Activated CD4-positive, CD25-positive, alpha-beta regulatory T cell treated with anti-CD3 and anti-CD28 coated beads, Interleukin-2, amount 50 U/mL, for 16 hours (primary cell): ENCODE results near the gene CBX6.

ENCODE experiments used
- DNase-seq: peaks from one replicate; pipeline ENCODE4 v3.0.0-alpha.2; 2020; ENCODE audit warnings: low read depth, low spot score

Gene CBX6

DNA sequence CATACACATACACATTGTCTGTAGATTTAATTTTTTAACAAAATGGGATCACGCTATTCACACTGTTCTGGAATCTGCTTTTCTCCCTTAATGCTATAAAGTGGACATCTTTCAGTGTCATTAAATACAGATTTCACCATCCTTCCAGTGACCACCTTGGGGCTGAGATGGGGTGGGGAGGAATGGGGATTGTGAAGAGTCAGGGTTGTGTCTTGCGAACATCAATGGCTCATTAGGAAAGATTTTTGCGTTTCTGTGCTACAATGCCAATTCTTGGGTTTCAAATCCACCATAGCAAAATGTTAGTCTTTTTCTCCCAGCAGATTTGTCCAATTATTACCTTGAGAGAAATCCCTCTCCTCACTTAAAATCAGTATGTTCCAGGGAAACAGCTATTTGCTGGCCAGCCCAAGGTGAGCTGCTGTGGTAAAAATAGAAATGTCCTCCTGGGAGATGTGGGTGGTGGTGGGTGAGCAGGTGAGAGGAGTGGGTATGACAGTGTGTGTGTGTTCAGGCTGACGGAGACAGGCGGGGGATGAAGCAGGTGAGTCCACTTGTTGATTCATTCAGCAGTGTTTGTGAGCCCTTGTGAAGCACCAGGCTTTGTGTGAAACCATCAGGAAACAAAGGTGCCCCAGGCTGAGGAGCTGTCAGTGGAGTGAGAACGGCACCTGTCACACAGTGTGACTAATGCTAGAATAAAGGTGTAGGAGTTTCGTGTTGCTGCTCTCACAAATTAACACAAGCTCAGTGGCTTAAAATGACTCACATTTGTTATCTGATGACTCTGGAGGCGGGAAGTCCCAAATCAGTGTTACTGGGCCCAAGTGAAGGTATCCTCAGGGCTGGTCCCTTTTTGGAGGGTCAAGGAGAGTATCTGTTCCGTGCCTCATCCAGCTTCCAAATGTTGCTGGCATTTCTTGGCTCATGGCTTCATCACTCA is 1.7 kb upstream of the CBX6 start:
- DNase-seq: peak; percentile 48

DNA sequence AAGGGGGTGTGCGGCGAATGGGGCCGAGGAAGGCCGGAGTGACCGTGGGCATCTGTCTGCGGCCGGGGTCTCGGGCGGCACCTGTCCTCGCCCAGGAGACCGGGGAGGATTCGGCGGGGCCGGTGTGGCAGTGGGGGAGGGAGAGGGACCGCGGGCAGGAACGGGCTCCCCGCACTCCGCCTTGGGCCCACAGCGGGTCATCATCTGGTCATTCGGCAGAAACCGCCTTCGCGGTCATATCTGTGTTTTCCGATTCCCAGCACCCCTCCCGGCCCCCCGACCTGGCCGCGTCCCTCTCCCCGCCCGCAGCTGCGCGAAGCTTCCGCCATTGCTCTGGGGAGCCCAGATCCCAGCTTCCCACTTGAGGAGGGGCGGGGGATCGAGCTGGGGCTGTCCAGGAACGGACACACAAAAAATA is 824 bp upstream of the CBX6 start:
- DNase-seq: no peak

DNA sequence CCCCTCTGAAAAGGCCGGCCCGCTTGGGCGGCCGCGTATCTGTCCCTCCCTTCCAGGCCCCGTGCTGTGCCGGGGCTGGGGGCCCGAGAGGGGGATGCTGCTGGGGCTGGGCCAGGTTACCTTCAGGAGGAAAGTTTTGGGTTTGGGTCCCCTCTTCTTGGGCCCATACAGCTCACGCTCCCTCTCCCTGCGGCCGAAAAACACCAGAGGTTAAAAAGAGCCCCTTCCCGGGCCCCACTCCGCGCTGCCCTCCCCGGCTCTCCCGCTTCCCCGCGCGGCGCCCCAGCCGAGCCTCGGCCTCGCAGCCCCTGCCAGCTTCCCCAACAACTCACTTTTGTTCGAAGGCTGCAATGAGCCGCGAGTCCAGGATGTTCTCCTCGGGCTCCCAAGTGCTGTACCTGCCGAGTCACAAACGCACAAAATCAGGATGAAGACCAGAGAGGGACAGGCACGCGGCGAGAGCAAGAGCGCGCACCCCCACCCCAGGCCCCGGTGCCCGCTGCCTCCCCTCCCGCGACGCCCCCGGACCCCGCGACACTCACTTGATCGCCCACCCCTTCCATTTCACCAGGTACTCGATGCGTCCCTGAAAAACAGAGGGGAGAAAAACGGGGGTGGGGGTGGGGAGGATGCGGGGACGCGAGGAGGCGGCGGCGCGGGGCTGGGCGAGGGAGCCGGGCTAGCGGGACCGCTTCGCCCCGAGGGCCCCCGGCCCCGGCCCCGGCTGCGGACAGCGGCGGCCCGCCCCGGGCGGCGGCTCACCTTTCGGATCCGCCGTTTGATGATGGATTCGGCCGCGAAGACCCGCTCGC is 450 bp downstream of the CBX6 start:
- DNase-seq: no peak

DNA sequence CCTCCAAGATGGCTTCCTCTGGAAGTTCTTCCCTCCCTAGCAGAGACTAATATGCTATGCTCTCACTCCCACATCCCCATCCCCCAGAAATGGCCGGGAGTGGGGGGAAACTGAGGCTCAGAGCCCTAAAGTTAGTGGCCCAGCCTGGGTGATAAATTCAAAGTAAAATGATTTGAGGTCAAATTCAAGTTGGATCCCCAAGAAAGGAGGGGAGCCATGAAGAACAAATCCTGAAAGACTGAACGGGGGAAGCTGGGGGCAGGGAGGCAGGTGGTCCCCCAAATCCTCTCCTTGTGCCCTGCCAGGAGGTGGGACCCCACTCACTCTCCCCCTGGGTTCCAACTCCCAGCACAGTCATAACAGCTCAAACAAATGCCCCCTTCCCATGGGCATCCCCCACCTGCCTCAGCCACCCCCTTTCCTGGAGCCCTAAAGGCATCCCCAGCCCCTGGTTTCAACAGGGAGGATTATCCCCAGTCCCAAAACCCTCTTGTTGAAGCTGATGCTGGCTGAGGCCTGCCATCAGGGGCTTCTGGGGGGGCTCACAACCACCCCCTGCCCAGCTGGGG is 1.1 kb downstream of the CBX6 start:
- no peak for DNase-seq

DNA sequence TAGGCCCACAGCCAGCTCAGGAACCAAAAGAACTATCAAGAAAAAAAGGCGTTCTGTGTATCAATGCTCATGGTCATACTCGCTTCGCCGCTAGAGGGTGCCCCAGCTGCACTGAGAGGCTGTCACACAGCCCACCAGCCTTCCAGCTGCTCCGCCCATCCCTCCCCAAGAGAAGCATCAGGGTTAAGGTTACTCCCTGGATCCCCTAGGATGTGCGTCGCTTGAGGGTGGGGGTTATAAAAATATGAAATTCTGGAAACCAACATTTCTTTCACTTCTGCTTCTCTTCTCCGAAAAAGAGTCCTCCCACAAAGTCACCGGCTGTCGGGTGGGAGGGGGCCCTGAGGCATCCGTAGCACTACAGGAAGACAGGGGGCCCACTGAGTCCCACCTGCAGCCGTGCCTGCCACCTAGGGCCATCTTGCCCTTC is 1.7 kb downstream of the CBX6 start:
- peak; percentile 73 for DNase-seq

DNA sequence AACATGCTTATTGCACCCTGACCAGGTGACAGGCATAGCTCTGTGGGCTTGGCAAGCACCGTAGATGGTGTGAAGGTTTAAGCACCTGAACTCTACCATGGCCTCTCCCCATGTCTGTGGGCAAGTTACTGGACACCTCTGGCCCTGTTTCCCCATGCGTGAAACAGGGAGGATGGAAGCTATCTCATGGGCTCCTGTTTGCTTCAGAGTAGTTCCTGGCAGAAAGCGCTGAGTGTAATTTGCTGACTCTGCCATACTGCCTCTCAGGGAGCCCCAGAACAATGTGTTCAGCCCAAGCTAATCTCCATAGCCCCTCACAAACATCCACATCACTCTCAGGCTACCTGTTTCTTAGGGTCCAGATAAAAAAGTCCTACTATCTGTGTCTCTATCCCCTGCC is 2.4 kb downstream of the CBX6 start:
- DNase-seq: no peak

DNA sequence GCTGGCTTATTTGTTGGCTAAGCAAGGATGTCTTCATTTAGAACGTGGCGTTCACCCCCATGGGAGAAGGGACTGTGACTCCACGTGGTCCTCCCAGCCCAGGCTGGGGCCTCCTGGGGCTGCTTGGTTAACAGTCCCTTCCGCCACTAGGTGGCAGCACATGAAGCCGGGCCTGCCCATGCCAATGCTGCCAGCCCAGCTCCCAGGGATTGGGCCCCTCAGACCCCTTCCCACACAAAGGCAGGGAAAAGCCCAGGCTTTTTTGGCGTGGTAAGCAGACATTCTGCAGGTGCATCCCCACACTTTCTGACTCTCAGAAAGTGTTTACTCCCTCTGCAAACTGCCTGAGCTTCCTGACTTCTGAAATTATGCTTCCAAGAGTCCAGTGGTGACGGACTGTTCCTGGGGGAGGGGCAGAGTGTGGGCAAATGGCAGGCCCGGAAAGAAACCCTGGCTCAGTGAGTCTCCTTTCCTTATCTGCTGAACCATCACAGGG is 3.1 kb downstream of the CBX6 start:
- peak; percentile 77 for DNase-seq

DNA sequence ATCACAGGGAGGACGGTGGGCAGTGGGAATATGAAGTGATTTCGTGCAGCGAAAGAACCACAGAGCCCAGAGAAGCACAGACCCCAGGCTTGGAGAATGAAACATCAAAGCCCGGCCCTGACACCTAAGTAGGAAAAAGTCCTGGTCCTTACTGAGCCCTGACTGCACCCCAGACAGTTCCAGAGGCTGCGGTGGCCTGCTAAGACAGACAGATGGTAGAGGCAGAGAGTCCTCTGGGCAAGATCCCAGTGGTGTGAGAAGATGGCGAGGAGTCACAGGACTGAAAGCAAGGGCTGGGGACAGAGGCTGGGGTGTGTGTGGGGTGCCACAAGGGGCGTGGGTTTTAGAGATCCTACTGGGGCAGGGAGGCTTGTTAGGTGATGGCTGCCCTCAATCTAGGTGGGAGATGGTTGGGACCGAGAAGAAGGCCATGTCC is 3.7 kb downstream of the CBX6 start:
- DNase-seq: no peak

DNA sequence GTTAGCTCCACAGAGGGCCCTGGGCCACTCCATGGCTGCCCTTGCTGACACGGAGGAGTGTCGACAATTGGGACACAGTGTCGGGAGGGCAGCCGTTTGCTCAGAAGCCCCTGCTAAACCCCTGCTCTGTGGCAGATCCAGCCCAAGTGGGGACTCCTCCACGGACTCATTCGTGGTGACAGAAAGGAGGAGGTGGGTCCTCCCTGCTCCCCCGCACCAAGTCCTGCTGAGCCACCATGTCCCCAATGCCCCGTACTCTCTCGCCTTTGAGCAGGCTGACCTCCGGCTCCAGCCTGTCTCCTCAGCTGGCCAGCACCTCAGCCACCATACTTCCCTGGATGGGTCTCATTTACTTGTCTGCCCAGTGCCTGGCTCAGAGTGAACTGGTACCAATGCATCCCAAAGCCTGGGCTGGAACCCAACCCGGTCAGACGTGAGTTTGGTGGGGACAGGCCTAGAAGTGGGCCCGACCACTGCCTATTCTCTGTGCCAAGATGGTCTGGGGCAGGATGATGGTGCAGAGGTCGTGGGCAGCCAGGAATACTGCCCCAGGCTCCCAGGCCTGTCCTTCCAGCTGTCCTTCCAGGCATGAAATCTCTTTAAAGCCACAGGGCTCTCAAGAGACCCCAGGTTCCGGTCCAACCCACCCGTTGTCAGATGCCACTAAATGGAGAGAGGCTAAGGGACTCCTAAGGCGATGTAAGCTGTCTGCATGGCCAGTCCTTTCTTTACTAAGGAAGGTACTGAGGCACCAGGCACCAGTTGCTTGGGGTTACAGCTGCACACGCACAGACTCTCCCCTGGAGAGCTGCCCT is 4.3 kb downstream of the CBX6 start:
- DNase-seq: no peak

DNA sequence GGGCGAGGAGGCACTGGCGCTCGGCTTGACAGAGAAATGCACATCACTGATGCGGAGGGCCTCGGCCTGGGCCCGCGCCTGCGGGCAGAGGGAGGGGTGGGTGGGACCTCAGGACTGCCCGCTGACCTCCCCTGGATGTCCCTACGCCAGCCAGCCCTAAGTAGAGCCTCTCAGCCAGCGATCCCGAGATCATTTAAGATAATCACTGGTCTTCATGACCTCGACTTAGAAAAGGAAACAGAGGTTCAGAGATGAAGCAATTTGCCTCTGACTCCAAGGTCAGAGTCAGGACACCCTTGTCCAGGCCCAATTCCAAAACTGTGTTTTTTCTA is 4.9 kb downstream of the CBX6 start:
- DNase-seq: no peak

DNA sequence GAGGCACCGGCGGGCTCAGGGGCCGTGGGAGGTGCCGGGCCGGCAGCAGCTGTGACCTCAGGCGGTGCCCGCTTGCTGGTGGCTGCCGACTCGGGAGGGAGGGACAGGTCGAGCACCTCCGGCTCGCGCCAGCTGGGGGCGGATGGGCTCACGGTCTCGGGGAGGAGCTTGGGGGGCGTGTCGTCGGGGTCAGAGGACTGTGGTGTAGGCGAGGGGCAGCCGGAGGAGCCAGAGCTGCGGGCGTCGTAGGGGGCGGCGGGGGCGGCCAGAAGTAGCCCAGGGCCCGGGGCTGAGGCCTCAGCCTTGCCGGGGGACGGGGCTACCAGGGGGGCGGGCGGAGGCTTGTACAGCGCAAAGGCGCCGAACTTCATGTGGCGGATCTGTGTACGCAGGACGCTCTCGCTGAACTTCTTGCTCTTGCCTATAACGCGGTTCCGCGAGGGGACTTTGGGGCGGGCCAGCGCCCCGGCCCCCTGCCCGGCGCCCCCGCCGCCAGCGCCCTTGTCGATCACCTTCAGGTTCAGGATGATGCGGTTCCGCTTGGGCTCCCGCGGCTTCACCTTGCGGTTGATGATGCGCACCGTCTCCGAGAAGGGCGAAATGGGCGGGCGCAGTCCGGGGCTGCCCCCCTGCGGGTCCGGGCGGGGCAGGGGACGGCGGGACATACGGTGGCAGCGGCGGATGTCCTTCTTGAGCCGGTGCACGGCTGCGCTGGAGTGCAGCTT is 5.5 kb downstream of the CBX6 start:
- no peak for DNase-seq

DNA sequence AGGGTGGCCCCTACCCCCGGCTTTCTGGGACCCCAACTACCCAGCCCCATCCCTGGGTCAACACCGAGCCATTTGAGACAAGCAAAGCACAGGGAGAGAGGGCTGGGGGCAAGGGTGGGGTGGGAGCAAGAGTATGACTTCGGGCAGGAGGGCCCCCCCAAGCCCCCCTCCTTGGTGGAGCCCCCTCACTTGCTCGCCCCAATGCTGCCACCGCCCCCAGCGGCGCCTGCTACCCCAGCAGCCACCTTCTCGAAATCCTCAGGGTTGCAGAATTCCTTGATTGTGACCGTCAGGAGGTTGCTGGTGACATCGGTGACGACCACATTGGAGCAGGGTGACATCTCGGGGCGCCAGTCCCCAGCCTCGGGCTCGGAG is 6.0 kb downstream of the CBX6 start:
- DNase-seq: no peak

DNA sequence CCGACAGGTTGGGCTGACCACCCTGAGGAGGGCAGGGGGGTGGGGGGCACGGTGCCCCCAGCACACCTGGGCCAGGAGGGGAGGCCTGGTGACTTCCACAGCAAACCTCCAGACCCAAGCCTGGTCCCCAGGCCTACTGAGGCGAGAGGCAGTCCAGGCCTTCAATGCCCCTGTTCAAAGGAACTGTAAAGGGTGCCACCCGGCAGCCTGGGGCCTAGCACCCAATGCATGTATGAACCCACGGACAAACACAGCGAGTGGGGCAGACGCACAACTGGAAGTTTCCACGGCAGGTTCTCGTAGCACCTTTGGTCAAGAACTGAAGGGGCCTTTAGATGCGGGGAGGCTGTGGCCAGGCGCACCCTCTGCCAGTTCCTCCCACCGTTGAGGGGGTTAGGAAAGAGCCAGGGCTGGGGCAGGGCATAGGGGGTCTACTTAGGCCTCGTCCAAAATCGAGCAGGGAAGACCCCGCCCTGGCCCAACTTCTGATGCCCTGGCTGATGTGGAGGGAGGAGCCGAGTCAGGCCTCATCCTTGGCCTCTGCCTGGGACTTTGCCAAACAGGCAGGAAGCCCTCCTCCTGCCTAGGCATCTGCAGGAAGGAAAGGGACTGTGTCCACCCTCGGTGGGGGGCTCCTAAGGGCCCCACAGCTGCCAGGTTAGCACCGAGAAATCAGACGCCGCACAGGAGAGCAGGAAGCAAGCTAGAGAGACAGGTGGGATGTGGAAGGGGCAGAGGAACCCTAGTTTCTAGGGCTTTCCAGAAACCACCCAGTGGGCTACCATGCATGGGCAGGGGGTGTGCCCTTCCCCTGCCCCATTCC is 6.6 kb downstream of the CBX6 start:
- no peak for DNase-seq

DNA sequence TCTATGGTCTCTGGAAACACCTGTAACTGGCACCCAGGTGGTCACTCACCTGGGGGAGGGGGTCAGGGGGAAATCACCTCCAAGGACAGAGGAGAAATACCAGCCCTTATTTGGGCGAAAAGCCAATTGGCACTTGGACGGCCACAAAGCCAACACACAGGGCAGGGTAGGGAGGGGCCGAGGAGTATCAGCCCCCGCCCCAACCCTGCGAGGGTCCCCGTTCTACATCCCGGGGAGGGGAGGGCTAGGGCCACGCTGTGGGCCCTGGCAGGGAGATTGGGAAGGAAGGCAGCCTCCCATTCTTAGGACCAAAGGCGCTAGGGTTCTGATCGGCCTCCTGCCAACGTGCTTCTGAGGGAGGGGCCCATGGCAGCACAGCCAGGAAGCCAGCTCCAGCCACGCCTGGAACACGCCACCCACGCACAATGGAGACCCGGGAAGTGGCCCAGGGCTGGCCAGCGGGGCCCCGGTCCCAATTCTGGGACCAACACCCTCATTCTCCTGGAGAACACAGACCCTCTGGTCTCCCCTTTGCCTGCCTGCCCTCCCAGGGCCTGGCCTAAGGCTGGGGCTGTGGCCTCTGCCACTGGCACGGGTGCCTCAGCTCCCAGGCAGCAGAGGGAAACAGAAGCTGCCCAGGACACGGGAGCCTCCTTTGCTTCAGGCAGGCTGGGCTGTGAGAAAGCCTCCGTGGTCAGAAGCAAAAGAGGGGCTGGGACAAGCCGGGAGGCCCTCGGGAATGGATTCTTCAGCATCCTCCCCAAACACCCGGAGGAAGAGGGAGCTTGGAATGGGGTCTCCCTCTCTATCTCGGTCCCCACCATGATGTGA is 7.4 kb downstream of the CBX6 start:
- DNase-seq: no peak

DNA sequence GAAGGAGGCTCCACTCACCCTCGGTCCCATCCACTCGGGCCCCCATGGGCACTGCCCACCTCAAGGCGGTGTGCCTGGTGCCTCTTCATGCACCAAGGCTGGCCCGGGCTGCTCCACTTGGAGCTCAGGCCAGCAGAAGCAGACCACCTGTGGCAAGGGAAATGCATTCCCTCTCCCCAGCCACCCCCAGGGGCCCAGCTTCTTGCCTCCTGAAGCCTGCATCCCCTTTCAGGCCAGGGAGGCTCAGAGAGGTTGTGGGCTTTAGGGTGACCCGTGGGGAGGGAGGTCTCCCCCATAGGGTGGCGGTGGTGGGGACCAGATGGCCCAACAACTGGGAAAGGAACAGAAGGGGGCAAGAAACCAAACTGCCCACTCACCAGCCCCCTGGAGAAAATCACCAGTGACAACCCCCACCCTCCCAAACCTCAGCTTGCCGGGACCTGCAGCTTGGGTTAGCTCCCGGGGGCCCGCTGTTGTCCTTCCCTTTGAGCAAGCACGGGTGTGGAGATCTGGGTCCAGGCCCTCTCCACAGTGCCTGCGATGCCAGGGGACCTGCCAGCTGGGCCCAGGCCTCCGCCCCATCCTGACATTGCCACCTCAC is 8.4 kb downstream of the CBX6 start:
- DNase-seq: no peak

DNA sequence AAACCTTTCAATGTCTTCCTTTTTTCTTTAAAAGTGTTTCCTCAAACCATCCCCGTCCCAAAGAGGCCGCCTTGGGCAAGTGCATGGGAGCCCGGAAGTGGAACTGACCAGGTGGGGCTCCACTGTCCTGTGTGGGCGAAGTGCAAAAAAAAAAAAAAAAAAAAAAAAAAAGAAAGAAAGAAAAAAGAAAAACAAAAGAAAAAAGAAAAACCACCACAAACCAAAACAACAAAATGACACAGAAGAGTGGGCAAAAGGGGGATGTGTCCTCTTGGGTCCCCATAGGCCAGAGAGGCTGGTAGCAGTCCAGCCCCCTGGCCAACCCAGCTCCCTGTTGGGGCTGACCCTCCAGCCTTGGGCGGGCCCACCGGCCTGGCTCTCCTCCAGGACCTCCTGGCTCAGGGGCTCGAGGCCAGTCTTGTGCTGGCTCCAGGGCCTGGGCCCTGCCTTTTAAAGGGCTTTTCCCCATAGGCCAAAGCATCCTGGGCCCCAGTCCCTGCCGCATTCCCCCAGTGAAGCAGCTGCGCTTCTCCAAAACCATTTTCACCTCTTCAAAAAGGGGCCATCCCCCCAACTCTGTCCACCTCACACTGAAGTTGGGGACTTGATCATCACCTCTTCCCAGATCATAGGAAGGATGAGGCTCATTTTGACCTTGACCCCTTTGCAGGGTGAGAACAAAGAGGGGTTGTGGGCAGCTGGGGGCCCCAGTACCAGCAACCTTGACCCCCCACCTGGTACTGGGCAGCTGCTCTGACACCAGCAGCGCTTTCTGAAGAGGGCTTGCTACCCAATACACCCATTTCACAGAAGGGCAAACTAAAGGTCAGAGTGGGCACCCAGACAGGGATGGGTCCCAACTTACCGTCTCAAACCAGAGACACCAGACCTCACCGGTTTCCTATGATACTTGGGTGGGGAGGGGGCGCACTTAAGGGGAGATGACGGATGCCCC is 9.4 kb downstream of the CBX6 start:
- no peak for DNase-seq

DNA sequence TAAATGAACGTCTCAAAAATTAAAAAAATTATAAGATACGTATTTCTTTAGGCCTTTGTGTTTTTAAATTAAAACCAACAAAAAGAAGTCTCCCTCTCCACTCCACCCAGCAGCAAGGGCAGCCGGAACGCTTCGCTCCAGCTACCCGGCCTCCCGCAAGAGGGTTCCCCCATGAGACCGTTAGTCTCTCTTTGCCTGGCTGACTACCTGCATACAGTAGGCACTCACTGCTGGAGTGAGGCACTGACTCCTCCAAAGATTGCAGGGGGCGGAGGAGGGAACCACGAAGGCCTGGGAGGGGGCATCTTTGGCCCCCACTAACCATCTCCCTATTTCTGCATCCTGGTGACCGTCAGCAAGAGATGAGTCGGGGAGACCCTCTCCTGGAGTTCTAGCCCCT is 10.1 kb downstream of the CBX6 start:
- DNase-seq: no peak
